Measurements from ENCODE around the gene TRAPPC12.

Gene TRAPPC12

GRCh38 chr2:3379647-3380534 lies at the start of gene TRAPPC12:
Gene TRAPPC12 (plus strand): TSS chr2:3379694. CDS start chr2:3387624, 7,930 bp downstream.
- peaks cover 35 to 45% (median 40%) of the 10 kb centered on the region in 10 experiments for H3K4me1 ChIP-seq
- no peak for TF ChIP-seq Cebpa-rat (IDR thresholded peaks at IDR 0.05)
- peak within 1 kb of the TSS; percentile 81 to 97 (median 88) for H3K4me3 ChIP-seq
- H3K27me3 ChIP-seq = no peaks in the 10 kb centered on the region
- peak within 1 kb of the TSS; percentile 86 to 97 (median 94) for H3K4me2 ChIP-seq
- peaks cover 13 to 41% (median 30%) of the 10 kb centered on the region in 11 experiments; a peak in 20 of 22 replicates for H3K36me3 ChIP-seq
- H3K9ac ChIP-seq = peak within 1 kb of the TSS; percentile 86 to 95 (median 91)
- no peaks in the 10 kb centered on the region; a peak in 2 of 22 replicates for H4K20me1 ChIP-seq
- no peaks in the 10 kb centered on the region for H3K9me3 ChIP-seq (replicated peaks in 1 of 11)
- peak within 1 kb of the TSS; percentile 79 to 94 (median 89) for H3K27ac ChIP-seq

GRCh38 chr2:3332133-3332532 lies 47.4 kb upstream of the TRAPPC12 start:
- no peak overlapping the region for H3K4me3 ChIP-seq
- H3K27me3 ChIP-seq = no peaks in the 10 kb centered on the region
- TF ChIP-seq Cebpa-rat (IDR thresholded peaks at IDR 0.05) = no peak
- peaks cover 0 to 6% (median 0%) of the 10 kb centered on the region in 10 experiments; a peak in 1 of 20 replicates for H3K4me1 ChIP-seq
- peaks cover 55 to 78% (median 64%) of the 10 kb centered on the region in 11 experiments for H3K36me3 ChIP-seq
- H4K20me1 ChIP-seq = peaks cover 0 to 33% (median 7%) of the 10 kb centered on the region in 11 experiments; a peak in 11 of 22 replicates
- H3K9ac ChIP-seq = no peak overlapping the region
- H3K9me3 ChIP-seq (replicated peaks in 1 of 11) = peaks cover 5 to 15% (median 11%) of the 10 kb centered on the region in 11 experiments; a peak in 20 of 22 replicates
- H3K27ac ChIP-seq = no peak overlapping the region
- no peak overlapping the region for H3K4me2 ChIP-seq

- Histone ChIP-seq H3K27ac (no peak overlapping the region), H3K27me3 (no peaks in the 10 kb centered on the region), H3K9me3 (replicated peaks in 1 of 11) (peaks cover 5 to 15% (median 11%) of the 10 kb centered on the region in 11 experiments; a peak in 20 of 22 replicates), H4K20me1 (peaks cover 0 to 23% (median 0%) of the 10 kb centered on the region in 11 experiments; a peak in 7 of 22 replicates), H3K36me3 (peaks cover 59 to 81% (median 74%) of the 10 kb centered on the region in 11 experiments), H3K4me2 (no peak overlapping the region), H3K4me1 (peaks cover 0 to 6% (median 0%) of the 10 kb centered on the region in 10 experiments; a peak in 1 of 20 replicates), H3K9ac (no peak overlapping the region), H3K4me3 (no peak overlapping the region)
- no peak for TF ChIP-seq Cebpa-rat (IDR thresholded peaks at IDR 0.05)
These were observed 44.8 kb upstream of the TRAPPC12 start for GRCh38 chr2:3334392-3335345.

GRCh38 chr2:3336844-3337243 lies 42.6 kb upstream of the TRAPPC12 start:
- peaks cover 0 to 20% (median 0%) of the 10 kb centered on the region in 11 experiments; a peak in 5 of 22 replicates for H4K20me1 ChIP-seq

GRCh38 chr2:3338340-3338739 lies 41.2 kb upstream of the TRAPPC12 start:
- H3K27me3 ChIP-seq = no peaks in the 10 kb centered on the region
- no peak for TF ChIP-seq Cebpa-rat (IDR thresholded peaks at IDR 0.05)

More at GRCh38 chr2:3336844-3337243, 42.6 kb upstream of the TRAPPC12 start:
- Histone ChIP-seq H3K4me3 (no peak overlapping the region), H3K27ac (no peak overlapping the region), H3K4me1 (peaks cover 0 to 6% (median 0%) of the 10 kb centered on the region in 10 experiments; a peak in 1 of 20 replicates), H3K4me2 (no peak overlapping the region), H3K27me3 (no peaks in the 10 kb centered on the region), H3K9me3 (replicated peaks in 1 of 11) (peaks cover 5 to 13% (median 10%) of the 10 kb centered on the region in 11 experiments; a peak in 19 of 22 replicates), H3K9ac (no peak overlapping the region), H3K36me3 (peaks cover 49 to 84% (median 71%) of the 10 kb centered on the region in 11 experiments)
- no peak for TF ChIP-seq Cebpa-rat (IDR thresholded peaks at IDR 0.05)

GRCh38 chr2:3340144-3340543 lies 39.4 kb upstream of the TRAPPC12 start:
- no peak overlapping the region for H3K27ac ChIP-seq
- no peak for TF ChIP-seq Cebpa-rat (IDR thresholded peaks at IDR 0.05)
- H4K20me1 ChIP-seq = peaks cover 0 to 19% (median 3%) of the 10 kb centered on the region in 11 experiments; a peak in 5 of 22 replicates
- H3K9me3 ChIP-seq (replicated peaks in 1 of 11) = peaks cover 0 to 13% (median 10%) of the 10 kb centered on the region in 11 experiments; a peak in 18 of 22 replicates
- H3K27me3 ChIP-seq = no peaks in the 10 kb centered on the region
- H3K36me3 ChIP-seq = peaks cover 23 to 73% (median 42%) of the 10 kb centered on the region in 11 experiments
- H3K4me3 ChIP-seq = no peak overlapping the region
- peaks cover 0 to 6% (median 0%) of the 10 kb centered on the region in 10 experiments; a peak in 1 of 20 replicates for H3K4me1 ChIP-seq
- H3K9ac ChIP-seq = no peak overlapping the region
- no peak overlapping the region for H3K4me2 ChIP-seq

More at GRCh38 chr2:3338340-3338739, 41.2 kb upstream of the TRAPPC12 start:
- H3K9me3 ChIP-seq (replicated peaks in 1 of 11) = peaks cover 0 to 13% (median 10%) of the 10 kb centered on the region in 11 experiments; a peak in 18 of 22 replicates
- no peak overlapping the region for H3K4me2 ChIP-seq
- H3K9ac ChIP-seq = no peak overlapping the region
- H3K4me1 ChIP-seq = peaks cover 0 to 6% (median 0%) of the 10 kb centered on the region in 10 experiments; a peak in 1 of 20 replicates
- H3K27ac ChIP-seq = no peak overlapping the region
- H4K20me1 ChIP-seq = peaks cover 0 to 22% (median 4%) of the 10 kb centered on the region in 11 experiments; a peak in 7 of 22 replicates
- H3K36me3 ChIP-seq = peaks cover 41 to 80% (median 56%) of the 10 kb centered on the region in 11 experiments
- no peak overlapping the region for H3K4me3 ChIP-seq

GRCh38 chr2:3341336-3341735 lies 38.2 kb upstream of the TRAPPC12 start:
- H4K20me1 ChIP-seq = peaks cover 0 to 18% (median 4%) of the 10 kb centered on the region in 11 experiments; a peak in 5 of 22 replicates
- peaks cover 0 to 4% (median under 1%) of the 10 kb centered on the region in 11 experiments; a peak in 5 of 22 replicates for H3K9me3 ChIP-seq (replicated peaks in 1 of 11)
- H3K4me3 ChIP-seq = no peak overlapping the region
- peaks cover 18 to 73% (median 41%) of the 10 kb centered on the region in 11 experiments for H3K36me3 ChIP-seq
- no peak overlapping the region for H3K4me2 ChIP-seq
- H3K27me3 ChIP-seq = no peaks in the 10 kb centered on the region
- no peak overlapping the region for H3K27ac ChIP-seq
- no peak overlapping the region for H3K9ac ChIP-seq
- no peaks in the 10 kb centered on the region for H3K4me1 ChIP-seq
- no peak for TF ChIP-seq Cebpa-rat (IDR thresholded peaks at IDR 0.05)

- Histone ChIP-seq H3K27ac (no peak overlapping the region), H3K36me3 (peaks cover 28 to 74% (median 46%) of the 10 kb centered on the region in 11 experiments), H3K9ac (no peak overlapping the region), H4K20me1 (peaks cover 0 to 17% (median 4%) of the 10 kb centered on the region in 11 experiments; a peak in 5 of 22 replicates), H3K9me3 (replicated peaks in 1 of 11) (peaks cover 0 to 13% (median 6%) of the 10 kb centered on the region in 11 experiments; a peak in 11 of 22 replicates), H3K27me3 (no peaks in the 10 kb centered on the region), H3K4me1 (peaks cover 0 to under 1% (median 0%) of the 10 kb centered on the region in 10 experiments; a peak in 2 of 20 replicates), H3K4me2 (no peak overlapping the region), H3K4me3 (no peak overlapping the region)
- no peak for TF ChIP-seq Cebpa-rat (IDR thresholded peaks at IDR 0.05)
These were observed 37.2 kb upstream of the TRAPPC12 start for GRCh38 chr2:3342324-3342723.

Measured in BLaER1 treated with 17β-estradiol and CSF1 and Interleukin-3, amounts not matched to agents 10 nM and 100 nM (cell line).